ENCODE measurements around the gene APAF1. TPM values are rescaled to one million over a fixed set of nuclear protein-coding genes. Genes with fewer than 3 reads are reported as not detected.

APAF1 gene
- total RNA-seq, 1 experiment from 2014 or later, result 7.2 TPM

- DNase-seq (ENCODE audit: low spot score), result no peak
Observed at GRCh38 chr12:98758331-98758730, 113.2 kb downstream of the APAF1 start.

GRCh38 chr12:98763656-98764055, 118.6 kb downstream of the APAF1 start:
- DNase-seq (ENCODE audit: low spot score), result no peak

- DNase-seq (ENCODE audit: low spot score), result no peak
Observed at GRCh38 chr12:98767248-98767647, 122.2 kb downstream of the APAF1 start.

DNA sequence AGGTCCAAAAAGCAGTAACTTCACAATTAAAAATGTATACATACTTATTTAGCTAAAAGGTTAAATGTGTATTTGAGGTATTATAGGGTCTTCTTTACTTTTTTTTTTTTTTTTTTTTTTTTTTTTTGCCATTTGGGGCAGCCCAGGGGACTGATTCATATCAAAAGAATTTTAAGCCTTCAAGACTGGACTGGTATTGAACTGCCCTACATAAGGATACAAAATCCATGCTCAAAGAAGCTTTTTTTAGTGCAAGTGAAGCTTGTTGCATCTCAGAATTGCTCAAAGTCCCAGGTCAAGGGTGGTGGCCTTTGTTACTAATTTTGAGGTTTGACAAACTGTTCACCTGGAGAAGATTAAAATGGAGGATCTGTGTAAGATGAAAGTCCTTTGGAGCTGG, 124.0 kb downstream of the APAF1 start:
- no peak for DNase-seq (ENCODE audit: low spot score)

DNA sequence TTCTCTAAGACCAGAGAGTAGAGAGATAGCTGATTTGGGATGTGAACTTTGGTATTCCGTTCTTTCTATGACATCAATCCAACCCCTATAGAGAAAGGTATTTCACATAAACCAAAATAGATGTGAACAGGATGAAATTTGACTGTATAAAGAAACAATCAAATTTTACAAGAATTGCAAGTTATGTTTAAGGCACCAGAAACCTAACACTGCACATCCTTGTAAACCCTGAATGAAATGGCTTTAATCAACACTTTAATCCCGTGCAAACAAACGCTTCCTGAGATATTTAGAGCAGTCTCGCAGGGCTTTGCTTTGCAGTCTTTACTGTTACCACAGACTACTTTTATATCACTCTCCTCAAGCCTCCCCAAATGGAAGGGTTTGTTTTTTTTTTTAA, 125.1 kb downstream of the APAF1 start:
- no peak for DNase-seq (ENCODE audit: low spot score)

GRCh38 chr12:98771811-98772752, 127.0 kb downstream of the APAF1 start:
- no peak for DNase-seq (ENCODE audit: low spot score)

DNA sequence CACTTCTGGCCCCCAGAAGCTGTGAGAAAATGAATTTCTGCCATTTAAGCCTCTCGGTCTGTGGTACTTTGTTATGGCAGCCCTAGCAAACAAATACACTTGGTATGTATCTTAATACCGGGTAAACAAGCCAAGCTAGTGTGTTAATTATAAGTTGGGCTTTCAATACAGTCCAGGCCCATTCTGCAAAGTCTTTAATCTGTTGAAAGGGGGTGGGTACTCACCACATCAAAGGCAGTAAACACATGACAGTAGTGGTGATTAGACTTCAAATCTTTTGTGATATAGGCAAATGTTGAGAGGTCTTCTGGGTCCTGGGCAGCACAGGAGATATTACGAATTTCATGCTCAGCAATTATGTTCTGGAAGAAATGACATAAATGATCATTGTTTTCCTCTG, 127.7 kb downstream of the APAF1 start:
- no peak for DNase-seq (ENCODE audit: low spot score)

DNA sequence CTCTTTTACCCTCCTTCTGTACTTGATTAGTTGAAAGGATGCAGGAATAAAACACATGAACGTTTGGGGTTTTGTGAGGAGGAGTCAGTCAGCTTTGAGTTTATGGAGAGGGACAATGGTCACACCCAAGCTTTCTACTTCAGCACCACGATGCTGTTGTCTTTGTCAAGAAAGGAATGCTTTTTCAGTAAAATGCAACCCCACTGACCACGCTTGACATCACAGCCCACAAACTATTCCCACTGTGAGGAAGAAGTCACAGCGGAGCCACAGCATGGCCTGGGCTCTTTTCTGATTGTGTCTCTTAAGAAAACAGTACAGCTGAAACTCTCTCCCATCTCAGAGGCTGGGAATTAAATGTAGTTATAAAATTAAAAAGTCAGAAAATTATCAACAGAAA, 135.2 kb downstream of the APAF1 start:
- no peak for DNase-seq (ENCODE audit: low spot score)

GRCh38 chr12:98783420-98783819, 138.3 kb downstream of the APAF1 start:
- no peak for DNase-seq (ENCODE audit: low spot score)

Other genes starting within 250 kb of the APAF1 start
- 118 and 133 TPM in 2 replicates for gene TMPO, start 129.7 kb upstream of the APAF1 start, total RNA-seq (2014; rRNA removed; shearing (Covaris generic))
- gene SLC25A3, start 51.6 kb upstream of the APAF1 start, total RNA-seq (2014; rRNA removed; shearing (Covaris generic)), result 800 and 914 TPM in 2 replicates
- 34.3 and 37.6 TPM in 2 replicates for gene IKBIP, start 502 bp upstream of the APAF1 start, total RNA-seq (2014; rRNA removed; shearing (Covaris generic))